Mucosa of gallbladder (tissue), 1 donor: ENCODE data around the gene RMI1. TPM values are rescaled to one million over a fixed set of nuclear protein-coding genes. Genes with fewer than 3 reads are reported as not detected.

Experiments
- DNase-seq: peaks from one replicate; pipeline ENCODE4 v3.0.0-alpha.2; 2020; ENCODE audit warnings: low spot score
- total RNA-seq: library from RNA; stranded (reverse); gene quantifications from one replicate; pipeline ENCODE4 v1.2.1, GENCODE V29; 2021
- donor health status: DM: no; HTN: no; CAD: no.

RMI1 gene
- total RNA-seq, 1 donor from 2014 or later, result 7.5 TPM

DNA sequence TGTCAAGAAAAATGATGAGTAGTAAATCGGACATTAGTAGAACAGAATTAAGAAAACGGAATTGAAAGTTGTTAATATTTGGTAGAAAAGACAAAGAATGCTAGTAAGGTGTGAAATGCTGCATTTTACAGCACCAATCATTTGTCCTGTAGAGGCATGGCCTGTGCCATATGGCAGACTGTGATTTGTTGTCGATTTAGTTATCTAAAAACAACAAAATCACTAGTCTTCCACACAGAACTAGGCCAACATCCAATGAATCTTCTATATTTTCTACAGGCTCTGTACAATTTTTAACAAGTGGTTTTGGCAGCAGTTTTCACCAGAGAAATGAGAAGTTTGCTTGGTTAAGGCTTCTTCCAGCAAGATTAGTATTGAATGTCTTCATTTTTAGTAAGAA lies 11.0 kb upstream of the RMI1 start:
- DNase-seq, result no peak

DNA sequence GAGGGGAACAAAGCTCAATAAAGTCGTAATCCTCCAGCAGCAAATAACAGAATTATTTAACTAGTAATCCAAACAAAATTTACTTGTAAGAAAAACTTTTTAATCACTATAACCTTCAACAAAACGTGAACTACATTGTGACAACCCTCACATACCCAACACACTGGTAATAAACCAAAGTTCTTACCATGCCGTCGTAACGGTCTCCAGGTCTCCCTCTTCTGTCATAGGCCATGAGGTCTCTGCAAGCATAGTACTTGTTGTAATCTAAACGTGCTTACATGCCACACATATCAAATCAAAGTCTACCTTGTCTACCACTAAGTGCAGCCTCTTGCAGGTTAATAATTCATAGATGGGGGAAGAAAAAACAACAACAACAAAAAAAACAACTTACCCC lies 9.1 kb upstream of the RMI1 start:
- no peak for DNase-seq

DNA sequence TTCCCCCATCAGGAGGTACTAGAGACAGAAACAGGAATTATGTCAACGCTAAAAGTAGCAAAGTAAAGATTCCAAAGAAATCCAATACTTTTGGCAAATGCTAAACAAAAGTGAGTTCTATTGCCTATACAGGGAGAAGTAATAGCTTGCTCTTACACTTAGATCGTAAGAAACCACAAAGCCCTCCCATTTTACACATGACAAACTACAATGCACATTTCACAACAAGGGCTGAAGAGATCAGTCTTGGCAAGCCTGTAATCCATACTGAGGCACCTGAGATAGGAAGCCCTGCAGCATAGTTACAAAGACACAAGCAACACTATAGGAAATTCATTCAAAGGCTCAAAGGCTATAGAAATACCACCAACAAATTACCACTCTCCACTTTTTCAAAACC lies 8.3 kb upstream of the RMI1 start:
- DNase-seq, result no peak

DNA sequence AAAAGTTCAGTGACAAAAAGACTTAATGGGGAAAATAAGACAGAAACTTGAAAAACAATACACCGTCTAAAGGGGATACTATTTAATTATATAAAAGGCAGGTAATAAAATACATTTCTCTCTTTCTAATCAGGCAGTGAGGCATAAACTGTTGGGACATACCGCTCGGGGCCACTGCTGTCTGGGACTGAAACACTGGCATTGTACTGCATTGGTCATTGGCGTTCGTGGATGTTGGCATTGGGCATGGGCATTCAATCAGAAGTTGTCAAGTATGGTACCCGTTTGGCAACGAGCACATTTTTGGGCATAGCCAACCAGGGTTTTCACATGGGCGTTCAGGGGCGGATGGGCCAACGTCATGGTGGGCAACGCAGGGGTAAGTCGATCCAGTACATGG lies 5.3 kb upstream of the RMI1 start:
- DNase-seq, result no peak

DNA sequence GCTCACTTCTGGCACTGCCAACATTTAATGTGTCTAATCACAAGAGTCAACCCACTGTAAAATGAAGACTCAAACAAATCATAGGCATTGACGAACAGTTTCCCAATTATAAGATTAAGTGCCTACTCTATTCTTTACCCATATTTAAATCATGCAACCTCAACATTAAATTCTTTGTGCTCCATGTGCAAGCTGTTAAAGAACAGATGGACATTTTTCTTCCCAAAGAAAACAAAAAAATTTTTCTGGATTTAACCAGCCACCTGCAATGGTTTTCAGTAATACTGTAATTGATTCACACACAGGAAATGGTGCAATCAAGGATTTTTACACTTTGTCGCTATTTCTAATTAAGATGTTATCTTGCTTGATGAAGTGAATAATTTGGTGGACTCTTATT lies 4.2 kb upstream of the RMI1 start:
- DNase-seq, result no peak

DNA sequence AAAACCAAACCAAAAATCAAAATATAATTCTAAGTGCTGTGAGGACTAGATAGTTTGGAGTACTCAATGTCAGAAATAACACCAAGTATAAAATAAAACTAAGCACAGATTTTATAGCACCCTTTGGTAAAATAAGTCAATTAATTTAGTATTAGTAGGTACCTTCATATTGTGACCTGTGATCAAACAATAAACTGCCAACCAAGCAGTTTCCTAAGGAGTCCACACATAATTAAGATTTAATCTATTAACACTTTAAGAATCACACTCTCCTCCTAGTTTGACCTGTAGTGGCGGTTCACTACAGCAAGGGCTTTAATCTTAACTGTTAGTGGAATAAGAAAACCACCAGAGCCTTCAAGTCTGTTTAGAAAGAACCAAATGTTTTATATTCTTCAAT lies 3.4 kb upstream of the RMI1 start:
- no peak for DNase-seq

DNA sequence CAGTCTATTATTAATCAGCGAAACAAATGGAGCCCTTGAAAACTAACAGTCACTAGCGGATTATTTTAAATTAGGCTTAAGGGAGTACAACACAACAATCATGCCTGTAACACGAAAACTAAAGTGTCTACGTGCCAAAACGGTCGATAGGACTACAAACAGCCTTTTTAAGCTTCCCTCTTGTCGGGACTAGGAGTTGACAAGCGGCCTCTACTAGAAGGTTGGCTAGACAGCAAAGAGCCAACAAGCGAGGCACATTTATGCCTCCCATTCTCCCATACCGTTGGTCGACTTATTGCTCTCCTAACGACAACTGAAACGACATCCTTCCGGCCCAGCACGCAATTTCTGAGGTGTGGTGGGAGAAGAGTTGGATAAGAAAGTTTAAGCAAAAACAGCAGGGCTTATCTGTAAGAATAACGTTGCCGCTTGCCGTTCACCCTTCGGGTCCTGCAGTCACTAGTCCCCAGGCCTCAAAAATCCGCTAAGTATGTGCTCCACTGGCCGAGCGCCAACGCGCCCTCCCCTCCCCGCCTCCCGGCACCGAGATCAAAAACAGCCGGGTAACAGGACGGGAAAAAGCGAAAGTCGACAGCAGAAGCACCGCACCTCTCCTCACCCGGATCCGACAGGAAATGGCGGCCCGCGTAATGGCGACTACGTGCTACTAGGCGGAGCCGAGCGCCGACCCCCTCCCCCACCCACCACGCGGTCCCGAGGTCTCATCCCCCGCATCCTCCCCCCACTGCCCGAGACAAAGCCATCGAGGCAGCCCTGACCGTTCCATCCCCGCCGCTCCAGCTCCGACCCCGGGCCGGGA lies 1.4 kb upstream of the RMI1 start:
- DNase-seq, result peak; percentile 81

DNA sequence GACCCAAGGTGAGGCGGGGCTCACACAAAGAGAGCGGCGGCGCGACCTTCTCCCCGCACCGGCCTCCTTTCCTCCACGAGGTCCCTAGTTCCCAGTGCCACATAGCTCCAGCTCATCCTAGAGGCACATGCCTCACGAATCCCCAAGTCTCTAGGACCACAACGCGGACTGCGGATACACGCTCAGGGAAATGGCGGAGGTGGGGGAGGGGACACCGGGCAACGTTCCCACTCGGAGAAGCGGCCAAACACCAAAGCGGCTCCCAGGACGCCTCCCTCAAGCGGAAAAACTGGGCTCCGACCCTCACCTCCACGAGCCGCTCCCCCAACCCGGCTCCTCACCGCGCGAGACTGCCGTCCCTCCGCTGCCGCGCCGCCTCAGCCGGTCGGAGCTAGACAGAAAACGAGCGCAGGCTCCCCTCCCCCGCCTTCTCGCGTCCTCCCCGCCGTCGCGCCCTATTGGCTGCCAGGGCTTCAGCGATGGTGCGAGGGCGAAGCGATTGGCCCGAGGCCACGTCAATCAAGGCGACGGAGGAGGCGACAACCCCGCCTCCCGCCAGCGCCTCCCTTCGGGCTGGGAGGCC lies 702 bp upstream of the RMI1 start, which contains the start of gene HNRNPK:
TSS of gene HNRNPK (minus strand) at position 404 of the 583 bp plus-strand sequence. CDS start 1,963 bp downstream, outside the sequence.
- peak; percentile 99 for DNase-seq

DNA sequence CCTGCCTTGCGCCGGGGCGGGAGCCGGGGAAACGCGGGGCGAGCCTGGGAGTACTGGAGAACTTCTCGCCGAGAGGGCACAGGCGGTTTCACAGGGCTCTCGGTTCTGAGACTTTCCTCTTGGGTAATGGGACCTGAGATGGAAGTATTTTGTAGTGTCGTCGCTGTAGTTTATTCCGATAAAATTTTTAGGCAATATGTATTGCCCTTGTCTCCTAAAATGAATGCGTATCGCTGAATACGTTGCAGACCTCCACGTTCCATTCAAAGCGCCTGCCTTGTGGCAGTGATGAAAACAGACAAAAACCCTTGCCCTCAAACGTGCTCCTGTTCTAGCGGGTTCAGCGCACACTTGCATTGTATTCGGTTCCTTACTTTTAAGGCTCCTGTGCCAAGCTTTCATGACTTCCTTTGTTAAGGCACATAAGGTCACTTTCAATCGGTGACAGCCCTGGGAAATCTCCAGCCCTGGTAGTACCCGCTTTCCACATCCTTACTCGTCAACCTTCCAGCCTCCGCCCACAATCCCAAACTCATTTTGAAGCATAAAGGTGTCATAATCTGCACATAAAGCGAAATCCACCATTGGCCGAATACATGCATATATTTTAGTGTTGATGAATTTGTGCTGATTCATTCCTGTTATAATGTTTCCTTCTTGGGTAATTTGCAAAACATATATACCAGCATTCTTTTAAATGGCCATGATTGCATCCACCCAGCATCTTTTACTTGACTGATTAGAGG lies 694 bp downstream of the RMI1 start:
- peak; percentile 23 for DNase-seq

DNA sequence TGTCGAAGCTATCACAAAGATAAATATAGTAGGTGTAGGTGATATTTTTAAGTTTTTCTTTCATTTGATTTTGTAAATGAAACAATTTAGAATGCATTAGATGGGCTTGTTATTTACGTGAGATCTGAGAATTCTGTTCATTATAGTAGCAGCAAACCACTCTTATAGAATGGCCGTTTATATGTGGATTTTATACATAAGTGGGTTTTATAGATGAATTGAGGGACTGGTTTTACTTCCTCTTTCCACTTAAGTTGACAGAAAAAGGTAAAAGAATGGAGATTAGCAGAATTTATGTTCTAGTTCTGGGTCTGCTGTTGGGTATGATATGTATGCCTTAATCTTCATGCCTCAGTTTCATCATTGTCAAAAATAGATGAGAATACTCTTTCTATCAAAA lies 5.6 kb downstream of the RMI1 start:
- DNase-seq, result no peak

DNA sequence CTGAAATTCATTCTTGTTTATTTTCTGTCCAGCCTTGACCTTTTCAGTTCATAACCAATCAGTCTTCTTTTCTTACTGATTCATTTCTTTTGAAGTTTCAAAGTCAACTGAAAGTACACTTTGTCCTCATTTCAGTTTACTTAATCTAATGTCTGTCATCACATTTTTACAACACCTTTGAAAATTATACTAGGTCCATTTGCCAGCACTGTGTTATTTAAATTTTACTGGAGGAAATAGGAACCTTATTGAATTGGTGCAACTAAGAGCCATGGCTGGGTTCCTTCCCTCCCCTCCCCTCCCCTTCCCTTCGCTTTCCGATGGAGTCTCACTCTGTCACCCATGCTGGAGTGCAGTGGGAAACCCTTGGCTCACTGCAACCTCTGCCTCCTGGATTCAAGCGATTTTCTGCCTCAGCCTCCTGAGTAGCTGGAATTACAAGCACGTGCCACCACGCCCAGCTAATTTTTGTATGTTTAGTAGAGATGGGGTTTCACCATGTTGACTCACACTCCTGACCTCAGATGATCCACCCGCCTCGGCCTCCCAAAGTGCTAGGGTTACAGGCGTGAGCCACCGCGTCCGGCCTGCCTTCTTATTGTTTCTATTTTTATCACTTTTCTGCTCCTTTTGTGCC lies 6.3 kb downstream of the RMI1 start:
- DNase-seq, result no peak

DNA sequence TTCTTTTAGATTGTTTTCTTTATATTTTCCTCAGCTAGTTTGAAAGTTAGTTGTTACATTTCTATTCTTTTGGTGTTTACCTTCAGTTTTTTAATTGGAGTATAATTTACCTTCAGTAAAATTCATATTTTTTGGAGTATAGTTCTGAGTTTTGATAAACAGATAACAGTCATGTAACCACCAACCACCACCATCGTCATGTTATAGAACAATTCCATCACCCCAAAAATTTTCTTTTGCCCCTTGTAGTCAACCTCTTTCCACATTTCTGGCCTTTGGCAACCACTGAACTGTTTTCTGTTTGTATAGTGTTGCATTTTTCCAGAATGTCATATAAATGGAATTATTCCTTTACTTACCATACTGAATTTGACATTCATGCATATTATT lies 6.8 kb downstream of the RMI1 start:
- DNase-seq, result no peak

DNA sequence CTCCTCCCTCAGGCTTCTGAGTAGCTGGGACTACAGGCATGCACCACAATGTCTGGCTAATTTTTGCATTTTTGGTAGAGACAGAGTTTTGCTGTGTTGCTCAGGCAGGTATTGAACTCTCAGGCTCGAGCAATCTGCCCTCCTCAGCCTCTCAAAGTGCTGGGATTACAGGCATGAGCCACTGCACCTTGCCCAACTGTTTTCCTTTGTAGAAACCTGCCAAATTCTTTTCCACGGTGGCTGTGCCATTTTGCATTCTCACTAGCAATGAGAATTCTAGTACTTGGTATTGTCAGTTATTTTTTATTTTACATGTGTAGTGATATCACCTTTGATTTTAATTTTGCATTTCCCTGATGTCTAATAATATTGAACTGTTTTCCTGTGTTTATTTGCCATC lies 7.8 kb downstream of the RMI1 start:
- DNase-seq, result no peak

DNA sequence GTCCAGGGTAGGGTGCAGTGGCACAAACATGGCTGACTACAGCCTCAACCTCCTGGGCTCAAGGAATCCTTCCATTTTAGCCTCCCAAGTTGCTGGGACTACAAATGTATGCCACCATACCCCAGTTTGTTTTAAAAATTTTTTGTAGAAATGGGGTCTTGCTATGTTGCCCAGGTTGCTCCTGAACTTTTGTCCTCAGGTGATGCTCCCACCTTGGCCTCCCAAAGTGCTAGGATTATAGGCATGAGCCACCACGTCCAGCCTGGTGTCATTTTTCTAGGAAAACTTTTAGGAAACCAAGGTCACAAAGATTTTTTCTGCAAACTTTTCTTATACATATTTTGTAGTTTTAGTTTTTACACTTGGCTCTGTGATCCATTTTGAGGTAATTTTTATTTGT lies 10.8 kb downstream of the RMI1 start:
- no peak for DNase-seq

DNA sequence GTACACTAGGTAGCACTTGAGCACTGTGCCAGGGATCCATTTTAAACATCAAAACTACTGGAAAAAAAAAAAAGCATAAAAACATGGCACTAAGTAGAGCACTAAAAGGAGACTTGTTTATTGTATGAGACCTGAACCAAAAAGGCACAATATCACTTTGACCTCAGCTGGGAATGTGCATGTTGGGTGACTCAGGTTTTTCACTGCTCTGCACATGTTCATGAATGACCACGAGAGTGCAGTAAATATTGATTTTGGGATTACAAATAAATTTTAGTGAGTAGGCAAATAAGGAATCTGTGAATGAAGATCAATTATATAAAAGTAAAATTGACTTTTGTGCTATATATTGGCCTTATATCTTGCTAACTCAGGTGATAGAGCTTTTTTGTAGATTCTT lies 11.8 kb downstream of the RMI1 start:
- no peak for DNase-seq

DNA sequence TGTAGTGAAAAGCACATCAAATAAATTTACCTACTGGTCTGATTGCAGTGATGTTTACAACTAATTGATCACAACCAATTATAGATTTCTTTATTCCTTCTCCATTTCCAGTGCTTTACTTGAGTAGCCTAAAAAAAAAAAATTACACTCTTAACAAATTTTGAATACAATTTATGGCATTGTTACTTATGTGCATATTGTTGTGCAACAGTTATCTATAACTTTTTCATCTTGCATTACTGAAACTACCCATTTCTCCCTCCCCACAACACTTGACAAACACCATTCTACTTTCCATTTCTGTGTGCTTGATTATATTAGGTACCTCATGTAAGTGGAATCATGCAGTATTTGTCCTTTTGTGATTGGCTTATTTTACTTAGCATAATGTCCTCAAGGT lies 12.3 kb downstream of the RMI1 start:
- DNase-seq, result no peak

DNA sequence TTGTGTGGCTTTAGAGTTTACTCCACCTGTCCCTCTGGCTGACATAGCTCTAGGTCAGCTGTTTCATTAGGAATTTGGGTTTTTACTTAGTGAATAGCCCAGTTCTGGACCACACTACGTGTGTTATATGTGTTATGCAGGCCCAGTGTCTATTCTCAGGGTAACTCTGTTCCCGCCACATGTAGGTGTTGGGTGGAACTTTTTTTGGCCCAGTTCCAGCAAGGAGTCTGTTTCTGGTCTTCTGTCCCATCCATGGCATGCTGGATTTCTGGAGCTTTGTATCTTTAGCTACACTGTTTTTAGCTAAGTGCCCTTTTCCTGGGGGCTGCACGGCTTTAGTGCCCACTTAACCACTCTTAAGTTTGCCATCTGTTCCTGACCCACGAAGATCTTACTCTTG lies 15.5 kb downstream of the RMI1 start:
- DNase-seq, result no peak

DNA sequence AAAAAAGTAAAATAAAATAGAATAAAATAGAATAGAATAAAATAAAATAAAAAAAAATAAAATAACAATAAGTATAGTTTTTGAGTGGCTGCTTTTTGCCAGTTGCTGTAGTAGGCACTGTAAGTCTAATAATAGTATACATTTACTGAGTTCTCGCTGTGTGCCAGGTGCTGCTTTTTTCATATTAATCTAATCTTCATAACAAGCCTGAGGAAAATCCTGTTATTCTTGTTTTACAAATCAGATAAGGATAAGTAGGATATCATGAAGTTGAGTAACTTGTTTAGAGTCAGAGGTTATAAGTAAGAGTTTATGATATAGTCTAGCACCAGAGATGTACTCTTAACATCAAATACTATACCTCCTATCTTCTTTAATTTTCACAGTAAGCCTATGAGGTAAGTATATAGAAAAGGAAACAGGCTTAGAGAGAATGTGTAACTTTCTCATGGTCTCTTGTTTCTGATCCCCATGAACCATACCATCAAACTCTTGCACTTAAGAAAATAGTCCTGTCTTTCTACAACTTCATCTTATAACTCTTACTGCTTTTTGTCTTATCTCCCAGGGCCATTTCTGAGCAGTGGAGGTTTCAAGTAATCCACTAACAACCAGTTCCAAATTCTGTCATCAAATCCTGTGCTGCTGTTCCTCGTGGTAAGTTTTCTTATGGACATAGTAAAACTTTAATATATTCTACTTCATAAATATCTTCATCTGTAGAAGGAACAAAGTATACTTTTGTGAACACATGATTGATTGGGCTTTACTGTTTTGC lies 18.7 kb downstream of the RMI1 start:
- DNase-seq, result no peak

DNA sequence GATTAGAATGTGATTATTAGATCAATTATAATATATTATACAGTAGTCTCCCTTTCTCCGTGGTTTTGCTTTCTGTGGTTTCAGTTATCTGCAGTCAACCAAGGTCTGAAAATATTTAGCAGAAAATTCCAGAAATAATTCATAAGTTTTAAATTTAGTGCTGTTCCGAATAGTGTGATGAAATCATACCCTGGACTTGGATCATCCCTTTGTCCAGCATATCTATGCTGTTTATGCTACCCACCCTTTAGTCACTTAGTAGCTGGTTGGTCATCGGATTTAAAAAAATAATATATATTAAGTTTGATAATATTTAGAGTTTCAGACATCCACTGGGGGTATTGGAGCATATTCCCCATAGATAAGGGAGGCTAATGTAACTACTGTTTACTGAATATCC lies 19.6 kb downstream of the RMI1 start:
- DNase-seq, result no peak

DNA sequence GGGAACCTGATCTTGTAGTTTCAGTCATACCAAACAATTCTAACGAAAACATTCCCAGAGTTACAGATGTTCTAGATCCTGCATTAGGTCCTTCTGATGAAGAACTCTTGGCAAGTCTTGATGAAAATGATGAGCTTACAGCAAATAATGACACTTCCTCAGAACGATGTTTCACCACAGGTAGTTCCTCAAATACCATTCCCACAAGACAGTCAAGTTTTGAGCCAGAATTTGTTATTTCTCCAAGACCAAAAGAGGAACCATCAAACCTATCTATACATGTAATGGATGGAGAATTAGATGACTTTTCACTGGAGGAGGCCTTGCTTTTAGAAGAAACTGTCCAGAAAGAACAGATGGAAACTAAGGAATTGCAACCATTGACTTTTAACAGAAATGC lies 21.0 kb downstream of the RMI1 start:
- DNase-seq, result no peak

DNA sequence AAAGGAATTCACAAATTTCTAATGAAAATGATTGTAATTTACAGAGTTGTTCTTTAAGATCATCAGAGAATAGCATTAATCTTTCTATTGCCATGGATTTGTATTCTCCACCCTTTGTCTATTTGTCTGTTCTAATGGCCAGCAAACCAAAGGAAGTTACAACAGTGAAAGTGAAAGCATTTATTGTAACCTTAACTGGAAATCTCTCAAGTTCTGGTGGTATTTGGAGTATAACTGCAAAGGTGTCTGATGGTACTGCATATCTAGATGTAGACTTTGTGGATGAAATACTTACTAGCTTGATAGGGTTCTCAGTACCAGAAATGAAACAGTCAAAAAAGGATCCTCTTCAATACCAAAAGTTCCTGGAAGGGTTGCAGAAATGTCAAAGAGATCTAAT lies 21.7 kb downstream of the RMI1 start:
- no peak for DNase-seq

DNA sequence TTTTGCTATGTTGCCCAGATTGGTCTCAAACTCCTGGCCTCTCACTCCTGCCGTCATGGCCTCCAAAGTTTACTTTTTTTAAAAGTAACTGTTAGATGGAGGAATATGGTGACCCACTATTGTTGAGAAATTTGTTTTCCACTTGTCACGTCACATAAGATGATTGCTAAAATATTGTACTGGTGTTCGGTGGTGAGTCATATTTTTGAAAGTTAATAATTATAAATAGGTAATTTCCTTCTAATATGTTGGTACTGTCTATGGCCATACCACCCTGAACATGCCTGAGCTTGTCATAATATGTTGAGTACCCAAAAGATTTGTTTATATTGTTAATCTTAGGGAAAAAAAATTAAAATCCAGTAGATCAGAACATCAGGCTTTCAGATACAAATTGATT lies 22.6 kb downstream of the RMI1 start:
- no peak for DNase-seq
